Naive thymus-derived CD4-positive, alpha-beta T cell (primary cell): ENCODE data around the gene FLAD1. TPM values are rescaled to one million over a fixed set of nuclear protein-coding genes. Genes with fewer than 3 reads are reported as not detected.
A peak's percentile ranks its signal among the peaks of the same experiment; 100 is the strongest.

Experiments used
- ATAC-seq: fragments of 150-1000 bp; cut with Tn5 transposase; 2 replicates; pipeline ENCODE4 v1.10.0; 2021; ENCODE audit warnings: mild to moderate bottlenecking, moderate library complexity
- CTCF ChIA-PET: fragments of 350-600 bp; sonication (Branson Sonifier 250); formaldehyde crosslinking; loops from one replicate; lab custom pipeline; 2021; ENCODE audit warnings: antibody characterized with exemption; lab: Charles Lee
- POLR2A ChIA-PET: fragments of 350-600 bp; sonication (Branson Sonifier 250); formaldehyde crosslinking; loops from one replicate; lab custom pipeline; 2021; ENCODE audit warnings: antibody characterized with exemption, inconsistent platforms; lab: Charles Lee
- DNase-seq, 9 donors: peaks; one replicate each; pipeline versions ENCODE4 v3.0.0 to v3.0.0-alpha.2; 2020 to 2022; ENCODE audit warnings: mixed read lengths in 1 of 9
- H3K27ac ChIP-seq: one replicate; pipeline ENCODE4 v1.7.0; 2013; ENCODE audit warnings: mild to moderate bottlenecking, low read depth, low read length, moderate library complexity
- H3K27me3 ChIP-seq, 2 donors: one replicate each; pipeline ENCODE4 v1.7.0; 2013; ENCODE audit warnings: low read length in 2 of 2, mild to moderate bottlenecking in 2 of 2, moderate library complexity in 2 of 2; ENCODE audit not compliant: control insufficient read depth in 2 of 2, insufficient read depth in 2 of 2
- H3K36me3 ChIP-seq, 3 experiments: 1 replicate in 2 of 3; 2 replicates in 1 of 3; pipeline ENCODE4 v1.7.0; 2013; ENCODE audit warnings: low read length in 3 of 3, mild to moderate bottlenecking in 3 of 3, moderate library complexity in 1 of 3; ENCODE audit not compliant: insufficient read depth in 3 of 3, control insufficient read depth in 2 of 3
- H3K4me1 ChIP-seq, 2 donors: one replicate each; pipeline ENCODE4 v1.7.0; 2013; ENCODE audit warnings: low read length in 2 of 2, mild to moderate bottlenecking in 2 of 2, moderate library complexity in 1 of 2; ENCODE audit not compliant: control insufficient read depth in 2 of 2, insufficient read depth in 2 of 2
- H3K4me3 ChIP-seq: 2 replicates; pipeline ENCODE4 v1.7.0; 2013; ENCODE audit warnings: mild to moderate bottlenecking, low read length
- H3K9me3 ChIP-seq, 3 experiments: 1 replicate in 2 of 3; 2 replicates in 1 of 3; pipeline ENCODE4 v1.7.0; 2013; ENCODE audit warnings: low read length in 3 of 3; ENCODE audit not compliant: control insufficient read depth in 2 of 3
- H3K27ac Mint-ChIP-seq, 9 donors: one replicate each; pipeline ENCODE4 v1.8.0; 2020 to 2022; ENCODE audit warnings: mixed read lengths in 9 of 9, mild to moderate bottlenecking in 8 of 9, moderate library complexity in 5 of 9, inconsistent platforms in 2 of 9
- H3K27me3 Mint-ChIP-seq, 5 donors: one replicate each; pipeline ENCODE4 v1.8.0; 2021 to 2022; ENCODE audit warnings: mixed read lengths in 5 of 5, mild to moderate bottlenecking in 1 of 5
- H3K36me3 Mint-ChIP-seq, 5 donors: one replicate each; pipeline ENCODE4 v1.8.0; 2020 to 2022; ENCODE audit warnings: mixed read lengths in 5 of 5, mild to moderate bottlenecking in 3 of 5, inconsistent platforms in 1 of 5
- H3K4me1 Mint-ChIP-seq, 7 donors: one replicate each; pipeline ENCODE4 v1.8.0; 2020 to 2022; ENCODE audit warnings: mixed read lengths in 7 of 7, mild to moderate bottlenecking in 3 of 7, inconsistent platforms in 1 of 7
- H3K4me3 Mint-ChIP-seq, 10 donors: one replicate each; pipeline ENCODE4 v1.8.0; 2020 to 2022; ENCODE audit warnings: mild to moderate bottlenecking in 10 of 10, mixed read lengths in 10 of 10, moderate library complexity in 6 of 10, inconsistent platforms in 2 of 10
- H3K9me3 Mint-ChIP-seq, 11 donors: one replicate each; pipeline ENCODE4 v1.8.0; 2020 to 2022; ENCODE audit warnings: mixed read lengths in 11 of 11, mild to moderate bottlenecking in 4 of 11, inconsistent platforms in 1 of 11, moderate library complexity in 1 of 11
- intact Hi-C, 2 donors: fragments of 100-400 bp; cut with micrococcal nuclease; formaldehyde crosslinking; loops; one replicate each; pipeline ENCODE4 v1.15.1; 2023
- polyA plus RNA-seq, 2 donors: library from polyadenylated mRNA; unstranded; fragments of 300-500 nt; fragmentation: Illumina TruSeq; gene quantifications; one replicate each; pipeline ENCODE4 v1.2.3, GENCODE V29; 2021
- total RNA-seq, 6 experiments: library from RNA in 5 of 6; stranded (reverse) in 5 of 6; gene quantifications; 1 replicate in 5 of 6; 2 replicates in 1 of 6; pipeline ENCODE4 v1.2.3 and lab custom pipeline; 2021 to 2026

The FLAD1 gene
- total and polyA plus RNA-seq, 7 experiments from 2014 or later = 24.4 to 50.2 (median 45.8) TPM

- peaks cover 16 to 23% of the 10 kb centered on the region in 2 donors for H3K4me1 ChIP-seq
- peak; percentile 20 for ATAC-seq
- no peaks in the 10 kb centered on the region for H3K27me3 Mint-ChIP-seq
- CTCF ChIA-PET = interaction anchor here (0.6 to 7.6 kb wide), 6 partner anchors 10 to 123 kb away, joined by 3 to 72 read pairs (median 4); no protein-coding TSS in a partner anchor
- H3K27ac Mint-ChIP-seq = peak overlapping the region; percentile 83 to 95 (median 92)
- peak overlapping the region; percentile 86 to 93 (median 88) for H3K4me3 Mint-ChIP-seq
- H3K4me3 ChIP-seq = peak overlapping the region; percentile 54
- intact Hi-C loops = loop anchor here (1.0 to 5.0 kb wide), 2 partner anchors 37 to 740 kb away; partner anchors contain the start of gene UBAP2L (in 1 of the 2)
- H3K36me3 Mint-ChIP-seq = peaks cover 0 to 14% (median 3%) of the 10 kb centered on the region in 5 donors
- POLR2A ChIA-PET = interaction anchor here (0.9 to 13.7 kb wide), 16 partner anchors 12 to 555 kb away, joined by 3 to 160 read pairs (median 5); partner anchors contain the start of genes CKS1B, FLAD1, LENEP and PMVK
- H3K4me1 Mint-ChIP-seq = peaks cover 16 to 52% (median 43%) of the 10 kb centered on the region in 7 donors
- H3K9me3 ChIP-seq = no peaks in the 10 kb centered on the region
- peaks cover 12 to 70% (median 19%) of the 10 kb centered on the region in 3 experiments for H3K36me3 ChIP-seq
- peak in 2 of 9 donors; percentile 40 to 43 for DNase-seq
- H3K9me3 Mint-ChIP-seq = no peaks in the 10 kb centered on the region
- H3K27ac ChIP-seq = peak overlapping the region; percentile 96
- H3K27me3 ChIP-seq = no peaks in the 10 kb centered on the region
Measured at GRCh38 chr1:154962156-154962749, 20.9 kb upstream of the FLAD1 start.

DNA sequence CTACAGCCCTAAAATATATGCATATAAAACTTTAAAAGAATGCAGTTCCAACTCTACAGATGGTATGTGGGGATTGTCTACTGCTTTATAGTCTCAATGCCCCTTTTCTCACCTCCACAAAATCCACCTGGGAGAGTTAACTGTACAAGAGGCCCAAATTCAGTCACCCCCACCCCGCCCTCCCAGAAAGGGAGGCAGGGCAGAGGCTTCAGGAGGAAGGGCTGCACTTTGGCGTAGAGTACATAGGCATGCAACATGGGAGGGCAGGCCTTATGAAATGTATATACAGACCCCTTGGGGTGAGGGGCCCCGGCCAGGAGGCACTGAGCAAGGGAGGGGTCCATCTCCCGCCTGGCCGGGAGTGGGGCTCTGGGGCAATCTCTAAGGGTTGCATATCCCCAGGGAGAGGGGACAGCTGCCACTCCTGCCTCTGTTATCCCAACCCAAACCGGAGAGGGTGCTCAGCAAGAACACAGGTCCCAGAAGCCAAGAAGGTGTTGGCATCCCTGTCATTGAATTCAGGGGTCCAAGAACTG, 20.3 kb upstream of the FLAD1 start:
- peaks cover 12 to 74% (median 19%) of the 10 kb centered on the region in 3 experiments for H3K36me3 ChIP-seq
- H3K9me3 ChIP-seq = no peaks in the 10 kb centered on the region
- intact Hi-C loops = loop anchor here (1.0 to 5.0 kb wide), 2 partner anchors 36 to 741 kb away; partner anchors contain the start of gene UBAP2L (in 1 of the 2)
- H3K27ac Mint-ChIP-seq = peak overlapping the region; percentile 62 to 95 (median 92)
- H3K4me1 Mint-ChIP-seq = peaks cover 16 to 49% (median 43%) of the 10 kb centered on the region in 7 donors
- DNase-seq (no peak), ATAC-seq (no peak)
- CTCF ChIA-PET = interaction anchor here (0.7 to 7.6 kb wide), 3 partner anchors 11 to 122 kb away, joined by 3 to 72 read pairs (median 13); no protein-coding TSS in a partner anchor
- POLR2A ChIA-PET = interaction anchor here (0.9 to 13.7 kb wide), 9 partner anchors 11 to 98 kb away, joined by 3 to 160 read pairs (median 5); partner anchors contain the start of genes CKS1B, FLAD1, LENEP and SHC1
- peak overlapping the region; percentile 96 for H3K27ac ChIP-seq
- H3K27me3 Mint-ChIP-seq = no peaks in the 10 kb centered on the region
- peaks cover 16 to 23% of the 10 kb centered on the region in 2 donors for H3K4me1 ChIP-seq
- no peaks in the 10 kb centered on the region for H3K9me3 Mint-ChIP-seq
- peaks cover 0 to 14% (median 3%) of the 10 kb centered on the region in 5 donors for H3K36me3 Mint-ChIP-seq
- no peak overlapping the region for H3K4me3 ChIP-seq
- peak overlapping the region; percentile 86 to 93 (median 88) for H3K4me3 Mint-ChIP-seq
- H3K27me3 ChIP-seq = no peaks in the 10 kb centered on the region

- Histone ChIP-seq H3K36me3 (peaks cover 16 to 74% (median 19%) of the 10 kb centered on the region in 3 experiments), H3K27me3 (no peaks in the 10 kb centered on the region), H3K27ac (peak overlapping the region; percentile 96), H3K9me3 (no peaks in the 10 kb centered on the region), H3K4me3 (no peak overlapping the region), H3K4me1 (peaks cover 16 to 23% of the 10 kb centered on the region in 2 donors)
- DNase-seq = no peak
- Mint-ChIP-seq H3K4me3 (peak overlapping the region in 2 of 10 donors; percentile 88 to 91), H3K27ac (peak overlapping the region; percentile 6 to 95 (median 59)), H3K4me1 (peaks cover 16 to 49% (median 39%) of the 10 kb centered on the region in 7 donors), H3K36me3 (peaks cover 0 to 15% (median 3%) of the 10 kb centered on the region in 5 donors), H3K9me3 (no peaks in the 10 kb centered on the region), H3K27me3 (no peaks in the 10 kb centered on the region)
- intact Hi-C loops = loop anchor here in 1 of 2 donors (5.0 kb wide), 1 partner anchor 741 kb away; the partner anchor contains the start of gene UBAP2L
- ChIA-PET CTCF (interaction anchor here (7.6 kb wide), 1 partner anchor 54 kb away, joined by 72 read pairs; no protein-coding TSS in a partner anchor), POLR2A (interaction anchor here (1.1 to 13.7 kb wide), 5 partner anchors 8 to 57 kb away, joined by 4 to 160 read pairs (median 12); partner anchors contain the start of genes CKS1B, PBXIP1, PMVK and SHC1)
- ATAC-seq = no peak
Measured at GRCh38 chr1:154963643-154964042, 19.5 kb upstream of the FLAD1 start.

GRCh38 chr1:154964359-154964758, 18.8 kb upstream of the FLAD1 start:
- Histone ChIP-seq H3K9me3 (no peaks in the 10 kb centered on the region), H3K36me3 (peaks cover 16 to 74% (median 19%) of the 10 kb centered on the region in 3 experiments), H3K4me1 (peaks cover 16 to 23% of the 10 kb centered on the region in 2 donors), H3K4me3 (no peak overlapping the region), H3K27me3 (no peaks in the 10 kb centered on the region), H3K27ac (no peak overlapping the region)
- peaks cover 0 to 15% (median 3%) of the 10 kb centered on the region in 5 donors for H3K36me3 Mint-ChIP-seq
- no peak for DNase-seq
- POLR2A ChIA-PET = interaction anchor here (0.6 to 13.7 kb wide), 7 partner anchors 9 to 374 kb away, joined by 3 to 160 read pairs (median 5); partner anchors contain the start of genes CKS1B, PBXIP1, PMVK and SHC1
- H3K27me3 Mint-ChIP-seq = no peaks in the 10 kb centered on the region
- H3K4me3 Mint-ChIP-seq = no peak overlapping the region
- intact Hi-C loops = loop anchor here in 1 of 2 donors (5.0 kb wide), 1 partner anchor 742 kb away; the partner anchor contains the start of gene UBAP2L
- CTCF ChIA-PET = interaction anchor here (0.8 to 7.6 kb wide), 4 partner anchors 14 to 96 kb away, joined by 3 to 72 read pairs (median 3); no protein-coding TSS in a partner anchor
- H3K4me1 Mint-ChIP-seq = peaks cover 20 to 55% (median 42%) of the 10 kb centered on the region in 7 donors
- ATAC-seq = no peak
- no peaks in the 10 kb centered on the region for H3K9me3 Mint-ChIP-seq
- H3K27ac Mint-ChIP-seq = peak overlapping the region in 5 of 9 donors; percentile 22 to 95 (median 59)

GRCh38 chr1:154966111-154966510, 17.0 kb upstream of the FLAD1 start:
- Mint-ChIP-seq H3K27ac (peak overlapping the region in 3 of 9 donors; percentile 33 to 59 (median 46)), H3K36me3 (peaks cover 0 to 17% (median 3%) of the 10 kb centered on the region in 5 donors), H3K9me3 (no peaks in the 10 kb centered on the region), H3K4me1 (peaks cover 14 to 54% (median 35%) of the 10 kb centered on the region in 7 donors), H3K4me3 (no peak overlapping the region), H3K27me3 (no peaks in the 10 kb centered on the region)
- ATAC-seq (no peak), DNase-seq (no peak)
- intact Hi-C loops = no loop called here
- Histone ChIP-seq H3K4me1 (peaks cover 11 to 23% of the 10 kb centered on the region in 2 donors), H3K4me3 (no peak overlapping the region), H3K36me3 (peaks cover 16 to 80% (median 19%) of the 10 kb centered on the region in 3 experiments), H3K27me3 (no peaks in the 10 kb centered on the region), H3K9me3 (no peaks in the 10 kb centered on the region), H3K27ac (no peak overlapping the region)
- POLR2A ChIA-PET = interaction anchor here (0.9 to 13.7 kb wide), 7 partner anchors 8 to 50 kb away, joined by 3 to 160 read pairs (median 5); partner anchors contain the start of genes CKS1B, LENEP and SHC1
- CTCF ChIA-PET = interaction anchor here (7.6 kb wide), 1 partner anchor 51 kb away, joined by 72 read pairs; no protein-coding TSS in a partner anchor
